ENCODE measurements around the gene SLC45A2.

Gene SLC45A2

DNA sequence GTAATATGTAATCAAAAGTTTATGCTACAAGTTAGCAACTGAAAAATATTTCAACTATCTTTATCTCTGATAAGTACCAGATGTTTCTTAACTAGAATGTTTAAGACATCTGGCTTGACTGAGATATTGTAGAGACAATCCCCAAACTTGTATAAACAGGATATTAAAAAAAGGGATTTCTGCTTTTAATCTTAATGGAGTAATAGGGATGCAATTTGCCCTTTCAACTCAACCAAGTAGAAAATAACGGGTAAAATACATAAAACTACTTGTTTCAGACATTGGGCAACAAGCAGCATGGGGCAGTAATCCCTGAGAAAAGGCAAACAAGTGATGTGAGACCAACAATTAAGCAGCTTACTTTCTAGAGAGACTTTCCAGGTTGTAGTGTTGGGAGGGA, 83.3 kb downstream of the SLC45A2 start:
- no peaks in the 10 kb centered on the region for H3K4me1 Mint-ChIP-seq
- peaks cover 7% of the 10 kb centered on the region for H3K9me3 Mint-ChIP-seq

More for the DNA sequence above, 83.3 kb downstream of the SLC45A2 start:
- H3K27me3 Mint-ChIP-seq: peaks cover 7% of the 10 kb centered on the region
- CTCF ChIA-PET: no interaction called here
- H3K4me3 Mint-ChIP-seq: no peak overlapping the region
- H3K27ac Mint-ChIP-seq: no peak overlapping the region
- no peak for DNase-seq
- H3K36me3 Mint-ChIP-seq: no peaks in the 10 kb centered on the region

Data from activated naive CD4-positive, alpha-beta T cell treated with anti-CD3 and anti-CD28 coated beads, Interleukin-2, amount 10 ng/mL, durations not matched to agents 7 days and 5 days (primary cell).